ENCODE data around the gene ACRV1. TPM values are rescaled to one million over a fixed set of nuclear protein-coding genes. Genes with fewer than 3 reads are reported as not detected.
A peak's percentile ranks its signal among the peaks of the same experiment; 100 is the strongest.

ACRV1 gene
- total RNA-seq, 2 donors from 2014 or later: not detected

GRCh38 chr11:125624756-125625213, 55.9 kb downstream of the ACRV1 start, which contains the start of gene CHEK1:
Gene CHEK1, plus strand, starts transcription at chr11:125625163. Its CDS starts 1,606 bp downstream, at chr11:125626769.
- Histone ChIP-seq H3K36me3 (peaks cover 20% of the 10 kb centered on the region), H3K4me1 (ENCODE audit: control insufficient read depth in 1 of 2, low read depth in 2 of 2) (peaks cover 17 to 38% of the 10 kb centered on the region in 2 donors), H3K4me3 (peak within 1 kb of the TSS; percentile 96), H3K9me3 (no peaks in the 10 kb centered on the region), H3K27ac (peak within 1 kb of the TSS; percentile 94 to 99), H3K27me3 (replicated peaks; ENCODE audit: insufficient read depth) (no peaks in the 10 kb centered on the region)
- no peak for ATAC-seq (ENCODE audit: insufficient number of reproducible peaks, low FRiP score, low read depth)
- no peak for DNase-seq (ENCODE audit: low spot score)
- TF ChIP-seq CTCF (IDR thresholded peaks at IDR 0.05): no peak

GRCh38 chr11:125623064-125623463, 57.6 kb downstream of the ACRV1 start:
- no peak for DNase-seq (ENCODE audit: low spot score)
- no peak for ATAC-seq (ENCODE audit: insufficient number of reproducible peaks, low FRiP score, low read depth)

GRCh38 chr11:125621995-125622394, 58.7 kb downstream of the ACRV1 start:
- H3K27ac ChIP-seq: peak overlapping the region; percentile 19 to 99
- no peaks in the 10 kb centered on the region for H3K27me3 ChIP-seq (replicated peaks; ENCODE audit: insufficient read depth)
- no peak for TF ChIP-seq CTCF (IDR thresholded peaks at IDR 0.05)
- DNase-seq (ENCODE audit: low spot score) (no peak), ATAC-seq (ENCODE audit: insufficient number of reproducible peaks, low FRiP score, low read depth) (no peak)
- peaks cover 28% of the 10 kb centered on the region for H3K36me3 ChIP-seq
- no peaks in the 10 kb centered on the region for H3K9me3 ChIP-seq
- H3K4me1 ChIP-seq (ENCODE audit: control insufficient read depth in 1 of 2, low read depth in 2 of 2): peaks cover 17 to 36% of the 10 kb centered on the region in 2 donors
- H3K4me3 ChIP-seq: no peak overlapping the region

More at GRCh38 chr11:125623064-125623463, 57.6 kb downstream of the ACRV1 start:
- Histone ChIP-seq H3K27ac (peak overlapping the region; percentile 94 to 99), H3K4me3 (no peak overlapping the region), H3K4me1 (ENCODE audit: control insufficient read depth in 1 of 2, low read depth in 2 of 2) (peaks cover 17 to 38% of the 10 kb centered on the region in 2 donors), H3K36me3 (peaks cover 26% of the 10 kb centered on the region), H3K9me3 (no peaks in the 10 kb centered on the region), H3K27me3 (replicated peaks; ENCODE audit: insufficient read depth) (no peaks in the 10 kb centered on the region)
- no peak for TF ChIP-seq CTCF (IDR thresholded peaks at IDR 0.05)

Other genes with a start within 250 kb of the ACRV1 start
- gene FEZ1, start 184.6 kb downstream of the ACRV1 start, total RNA-seq: 10 to 100 TPM; 83.0 to 96.5 TPM
- gene EI24, start 111.4 kb downstream of the ACRV1 start, total RNA-seq: 10 to 100 TPM; 68.4 to 70.0 TPM
- 100 to 1,000 TPM in 1 of 2 donors, 10 to 100 TPM in 1; 85.0 to 122 TPM for gene STT3A, start 88.0 kb downstream of the ACRV1 start, total RNA-seq
- 1 to 10 TPM in 1 of 2 donors, under 1 TPM in 1; 0.41 to 3.5 TPM for gene CHEK1, start 55.7 kb downstream of the ACRV1 start, total RNA-seq
- not detected for gene PATE1, start 65.4 kb upstream of the ACRV1 start, total RNA-seq
- gene PATE2, start 98.0 kb upstream of the ACRV1 start, total RNA-seq: under 1 TPM in 1 of 2 donors, not detected in 1; 0.35 TPM
- not detected for gene PATE3, start 107.3 kb upstream of the ACRV1 start, total RNA-seq
- not detected for gene PATE4, start 152.5 kb upstream of the ACRV1 start, total RNA-seq
- 1 to 10 TPM in 1 of 2 donors, under 1 TPM in 1; 0.56 to 6.1 TPM for gene HYLS1, start 206.8 kb upstream of the ACRV1 start, total RNA-seq
- gene PUS3, start 222.4 kb upstream of the ACRV1 start, total RNA-seq: 10 to 100 TPM in 1 of 2 donors, 1 to 10 TPM in 1; 1.6 to 16.9 TPM
- gene DDX25, start 223.7 kb upstream of the ACRV1 start, total RNA-seq: not detected

All from thoracic aorta (tissue), 2 donors.